Skeletal muscle tissue (tissue), 4 donors: ENCODE results near the gene ASXL3. TPM values are rescaled to one million over a fixed set of nuclear protein-coding genes. Genes with fewer than 3 reads are reported as not detected.

ENCODE experiments used
- H3K27ac ChIP-seq: one replicate; pipeline ENCODE4 v1.7.0; 2013; ENCODE audit warnings: mild to moderate bottlenecking, low read depth, low read length, inconsistent platforms
- H3K27me3 ChIP-seq, 3 donors: one replicate each; pipeline ENCODE4 v1.7.0; 2013; ENCODE audit warnings: low read length in 3 of 3; ENCODE audit not compliant: control insufficient read depth in 3 of 3, insufficient read depth in 3 of 3
- H3K36me3 ChIP-seq, 3 donors: one replicate each; pipeline ENCODE4 v1.7.0; 2013; ENCODE audit warnings: low read length in 3 of 3; ENCODE audit not compliant: control insufficient read depth in 3 of 3, insufficient read depth in 3 of 3
- H3K4me1 ChIP-seq, 3 donors: one replicate each; pipeline ENCODE4 v1.7.0; 2013; ENCODE audit warnings: low read length in 3 of 3, mild to moderate bottlenecking in 3 of 3; ENCODE audit not compliant: control insufficient read depth in 3 of 3, insufficient read depth in 3 of 3
- H3K4me3 ChIP-seq, 3 donors: one replicate each; pipeline ENCODE4 v1.7.0; 2013; ENCODE audit warnings: low read length in 3 of 3
- H3K9ac ChIP-seq, 3 donors: one replicate each; pipeline ENCODE4 v1.7.0; 2013; ENCODE audit warnings: low read length in 3 of 3, mild to moderate bottlenecking in 3 of 3, moderate library complexity in 2 of 3, low read depth in 1 of 3
- H3K9me3 ChIP-seq, 3 donors: one replicate each; pipeline ENCODE4 v1.7.0; 2013; ENCODE audit warnings: low read length in 3 of 3; ENCODE audit not compliant: control insufficient read depth in 3 of 3
- total RNA-seq: library from RNA; depleted of rRNA; stranded (reverse); fragments of >200 nt; gene quantifications from one replicate; pipeline ENCODE4 v1.2.3, GENCODE V29; 2014
- donor health status: Osteomylitis.

The ASXL3 gene
- total RNA-seq: 7.3 TPM

DNA sequence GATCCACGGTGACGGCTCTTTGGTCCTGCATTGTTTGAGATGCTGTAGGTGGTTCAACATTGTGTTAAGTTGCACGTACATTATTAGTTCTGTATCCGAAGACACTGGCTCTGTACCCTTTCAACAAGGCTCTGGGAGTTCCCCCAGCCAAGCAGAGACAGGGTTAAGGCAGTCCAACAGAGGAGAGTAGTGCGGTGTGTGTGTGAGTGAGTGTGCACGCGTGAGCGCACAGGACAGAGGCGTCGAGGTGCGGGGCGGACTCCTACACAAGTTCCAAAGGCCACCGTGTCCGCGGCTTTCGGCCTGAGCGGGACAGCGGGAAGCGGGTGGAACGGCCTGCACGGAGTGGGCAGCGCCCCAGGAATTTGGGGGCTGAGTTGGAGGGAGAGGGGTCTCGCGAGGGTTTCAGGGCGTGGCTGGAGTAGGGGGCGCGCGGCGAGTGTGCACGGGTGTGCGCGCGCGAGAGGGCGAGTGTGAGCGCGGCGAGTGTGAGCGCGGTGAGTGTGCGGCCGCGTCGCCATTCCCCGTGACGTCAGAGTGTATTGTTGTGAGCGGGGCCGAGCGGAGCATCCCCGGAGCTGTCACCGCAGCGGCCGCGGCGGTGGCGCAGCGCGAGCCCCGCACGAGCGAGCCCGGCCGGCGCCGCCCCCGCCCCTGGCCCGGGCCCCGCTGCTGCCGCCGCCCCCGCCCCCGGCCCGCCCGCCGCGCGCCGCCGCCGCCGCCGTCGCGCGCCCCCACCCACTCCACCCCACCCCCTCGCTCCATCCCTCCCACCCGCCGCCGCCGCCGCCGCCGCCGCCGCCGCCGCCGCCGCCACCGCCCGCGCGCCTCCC is at the start of gene ASXL3:
Gene ASXL3, plus strand, starts transcription at position 535 of the 833 bp plus-strand sequence. CDS start 413 bp downstream, outside the sequence.
- peak within 1 kb of the TSS; percentile 70 to 75 (median 75) for H3K4me3 ChIP-seq
- no peaks in the 10 kb centered on the region for H3K36me3 ChIP-seq
- H3K9ac ChIP-seq: peak within 1 kb of the TSS; percentile 35 to 71 (median 37)
- H3K27me3 ChIP-seq: peaks cover 22 to 26% (median 22%) of the 10 kb centered on the region in 3 donors
- H3K27ac ChIP-seq: no peak within 1 kb of the TSS
- no peaks in the 10 kb centered on the region for H3K9me3 ChIP-seq
- peaks cover 7 to 14% (median 12%) of the 10 kb centered on the region in 3 donors for H3K4me1 ChIP-seq

DNA sequence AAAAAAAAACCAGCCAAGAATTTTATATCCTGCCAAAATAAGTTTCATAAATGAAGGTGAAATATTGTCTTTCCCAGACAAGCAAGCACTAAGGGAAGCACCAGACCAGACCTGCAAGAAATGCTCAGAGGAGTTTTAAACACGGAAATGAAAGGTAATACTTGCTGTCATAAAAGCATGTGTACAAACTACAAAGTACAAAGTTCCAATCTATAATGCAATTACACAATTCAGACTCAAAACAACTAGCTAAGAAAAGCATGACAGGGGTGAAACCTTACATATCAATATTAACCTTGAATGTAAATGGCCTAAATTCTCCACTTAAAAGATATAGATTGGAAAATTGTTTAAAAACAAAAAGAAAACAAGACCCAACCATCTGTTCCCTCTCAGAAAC is 45.0 kb upstream of the ASXL3 start:
- Histone ChIP-seq H3K4me1 (no peaks in the 10 kb centered on the region), H3K9me3 (no peaks in the 10 kb centered on the region)

DNA sequence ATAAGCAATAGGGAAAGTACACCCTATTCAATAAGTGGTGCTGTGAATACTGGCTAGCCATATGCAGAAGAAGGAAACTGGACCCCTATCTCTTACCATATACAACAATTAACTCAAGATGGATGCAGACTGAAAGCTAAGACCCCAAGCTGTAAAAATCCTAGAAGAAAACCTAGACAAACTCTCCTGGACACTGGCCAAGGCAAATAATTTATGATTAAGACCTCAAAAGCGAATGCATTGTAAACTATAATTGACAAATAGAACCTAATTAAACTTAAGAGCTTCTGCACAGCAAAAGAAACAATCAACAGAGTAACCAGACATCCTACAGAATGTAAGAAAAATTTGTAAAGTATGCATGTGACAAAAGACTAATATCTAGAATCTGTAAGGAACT is 41.1 kb upstream of the ASXL3 start:
- no peaks in the 10 kb centered on the region for H3K4me1 ChIP-seq
- no peaks in the 10 kb centered on the region for H3K27me3 ChIP-seq
- H3K27ac ChIP-seq: no peak overlapping the region
- H3K36me3 ChIP-seq: no peaks in the 10 kb centered on the region
- H3K4me3 ChIP-seq: no peak overlapping the region
- no peaks in the 10 kb centered on the region for H3K9me3 ChIP-seq
- no peak overlapping the region for H3K9ac ChIP-seq

More for the DNA sequence above, 45.0 kb upstream of the ASXL3 start:
- Histone ChIP-seq H3K4me3 (no peak overlapping the region), H3K9ac (no peak overlapping the region), H3K27me3 (peaks cover 0 to 6% (median 2%) of the 10 kb centered on the region in 3 donors), H3K36me3 (no peaks in the 10 kb centered on the region), H3K27ac (no peak overlapping the region)

DNA sequence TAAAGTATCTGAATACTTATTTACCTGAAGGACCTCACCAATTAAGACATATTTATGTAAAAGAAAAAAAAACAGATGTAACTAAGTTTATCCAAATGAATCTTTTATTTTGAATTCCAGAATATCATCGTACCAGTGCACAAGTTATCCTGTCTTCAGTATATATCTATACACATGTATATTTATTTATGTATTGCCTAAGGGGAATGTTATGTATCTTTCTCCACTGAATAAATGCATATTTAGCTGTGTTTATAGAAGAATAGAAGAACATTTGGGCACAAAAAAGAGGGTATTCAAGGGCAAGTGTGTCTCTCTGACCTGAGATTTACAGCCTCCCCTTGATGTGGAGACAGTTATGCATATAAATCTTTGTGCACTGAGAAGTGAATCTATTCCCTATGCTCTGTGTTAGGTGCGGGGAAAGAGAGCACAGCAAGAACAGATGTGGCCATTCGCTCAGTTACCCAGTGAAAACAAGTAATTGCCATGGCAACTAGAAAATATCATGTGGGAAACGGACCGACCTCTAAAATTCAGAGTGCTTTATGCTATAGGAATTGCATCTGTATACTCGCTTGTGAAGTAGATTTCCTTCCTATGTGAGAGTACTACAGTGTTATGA is 39.5 kb upstream of the ASXL3 start:
- Histone ChIP-seq H3K9ac (no peak overlapping the region), H3K36me3 (no peaks in the 10 kb centered on the region), H3K27me3 (no peaks in the 10 kb centered on the region), H3K4me3 (no peak overlapping the region), H3K9me3 (no peaks in the 10 kb centered on the region), H3K4me1 (no peaks in the 10 kb centered on the region), H3K27ac (no peak overlapping the region)

DNA sequence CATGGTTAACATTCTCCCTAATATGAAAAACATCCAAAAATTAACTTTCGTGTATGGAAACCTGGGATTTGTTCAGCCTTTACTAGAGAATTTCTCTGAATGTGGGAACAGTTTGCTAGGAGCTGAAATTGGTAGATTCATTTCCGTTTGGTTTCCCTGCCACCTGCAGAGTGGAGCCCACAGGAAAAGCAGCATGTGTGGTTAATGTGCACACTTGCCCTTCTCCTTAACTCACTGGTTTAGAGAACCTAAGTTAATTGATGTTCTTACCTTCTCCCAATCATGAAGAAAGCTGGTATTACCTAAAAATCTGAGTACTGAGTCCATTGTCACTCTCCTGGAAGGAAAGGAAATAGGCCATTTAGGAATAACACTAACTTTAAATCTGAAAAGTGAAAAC is 37.6 kb upstream of the ASXL3 start:
- Histone ChIP-seq H3K4me1 (no peaks in the 10 kb centered on the region), H3K4me3 (no peak overlapping the region), H3K9me3 (no peaks in the 10 kb centered on the region), H3K9ac (no peak overlapping the region), H3K27me3 (no peaks in the 10 kb centered on the region), H3K27ac (no peak overlapping the region), H3K36me3 (no peaks in the 10 kb centered on the region)

DNA sequence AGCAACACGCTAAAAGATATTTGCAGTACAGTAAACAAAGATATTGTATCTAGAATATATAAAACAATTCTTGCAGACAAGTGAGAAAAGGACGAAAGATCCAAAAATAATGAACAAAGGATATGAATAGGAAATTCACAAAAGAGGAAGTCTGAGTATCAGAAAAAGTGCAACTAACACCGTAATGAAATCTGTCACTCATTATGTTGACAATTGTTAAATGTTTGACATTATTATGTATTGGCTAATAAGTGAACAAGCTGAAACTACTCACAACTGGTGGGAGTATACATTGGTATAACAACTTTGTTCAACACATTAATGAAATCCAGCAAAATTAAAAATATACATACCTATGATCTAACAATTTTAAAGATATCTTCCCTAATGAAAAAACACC is 36.7 kb upstream of the ASXL3 start:
- Histone ChIP-seq H3K4me1 (no peaks in the 10 kb centered on the region), H3K9ac (no peak overlapping the region), H3K27ac (no peak overlapping the region), H3K27me3 (no peaks in the 10 kb centered on the region), H3K9me3 (no peaks in the 10 kb centered on the region), H3K36me3 (no peaks in the 10 kb centered on the region), H3K4me3 (no peak overlapping the region)

DNA sequence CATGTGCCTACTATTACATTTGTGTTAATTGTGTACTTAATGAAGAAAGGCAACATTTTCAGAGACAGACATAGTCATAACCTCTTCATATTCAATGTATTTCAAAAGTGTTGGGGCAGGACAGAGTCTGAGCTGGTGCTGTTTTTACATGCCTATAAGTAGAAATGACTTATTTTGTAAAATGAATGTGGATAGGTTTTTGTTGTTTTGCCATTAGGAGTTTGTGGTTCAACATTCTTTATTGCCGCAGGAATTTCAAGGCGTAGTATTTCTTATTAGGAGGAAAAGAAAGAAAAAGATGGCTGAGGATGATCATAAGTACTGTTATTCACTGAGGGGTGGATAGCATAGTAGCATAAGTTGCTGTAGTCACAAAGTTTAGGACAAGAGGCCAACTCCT is 21.2 kb upstream of the ASXL3 start:
- H3K27me3 ChIP-seq: no peaks in the 10 kb centered on the region
- H3K9me3 ChIP-seq: no peaks in the 10 kb centered on the region
- H3K9ac ChIP-seq: no peak overlapping the region
- H3K4me3 ChIP-seq: no peak overlapping the region
- no peaks in the 10 kb centered on the region for H3K36me3 ChIP-seq
- H3K27ac ChIP-seq: no peak overlapping the region
- H3K4me1 ChIP-seq: no peaks in the 10 kb centered on the region

DNA sequence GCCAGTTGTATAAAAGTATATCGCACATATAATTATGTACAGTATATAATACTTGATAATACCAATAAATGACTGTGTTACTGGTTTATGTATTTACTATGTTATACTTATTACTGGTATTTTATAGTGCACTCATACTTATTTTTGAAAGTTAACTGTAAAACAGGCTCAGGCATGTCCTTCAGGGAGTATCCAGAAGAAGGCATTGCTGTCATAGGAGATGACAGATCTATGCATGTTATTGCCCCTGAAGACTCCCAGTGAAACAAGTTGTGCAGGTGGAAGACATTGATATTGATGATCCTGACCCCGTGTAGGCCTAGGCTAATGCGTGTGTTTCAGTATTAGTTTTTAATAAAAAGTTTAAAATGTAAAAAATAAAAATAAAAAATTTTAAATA is 20.3 kb upstream of the ASXL3 start:
- Histone ChIP-seq H3K36me3 (no peaks in the 10 kb centered on the region), H3K4me1 (no peaks in the 10 kb centered on the region), H3K9me3 (no peaks in the 10 kb centered on the region), H3K9ac (no peak overlapping the region), H3K27me3 (no peaks in the 10 kb centered on the region), H3K4me3 (no peak overlapping the region), H3K27ac (no peak overlapping the region)

DNA sequence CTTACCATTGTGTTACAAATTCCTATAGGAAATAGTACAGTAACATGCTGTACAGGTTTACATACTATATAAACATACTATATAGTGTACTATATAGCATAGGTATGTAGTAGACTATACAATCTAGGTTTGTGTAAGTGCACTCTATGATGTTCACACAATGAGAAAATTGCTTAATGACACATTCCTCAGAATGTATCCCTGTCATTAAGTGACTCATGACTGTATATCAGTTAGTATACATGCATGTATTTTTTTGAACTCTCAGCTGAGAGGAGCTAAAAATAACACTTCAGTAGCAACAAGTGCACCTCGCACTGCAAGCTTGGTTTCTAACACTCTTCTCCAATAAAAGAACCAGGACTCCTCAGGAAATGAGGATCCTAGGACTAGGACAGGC is 19.5 kb upstream of the ASXL3 start:
- Histone ChIP-seq H3K9ac (no peak overlapping the region), H3K9me3 (no peaks in the 10 kb centered on the region), H3K27me3 (no peaks in the 10 kb centered on the region), H3K4me3 (no peak overlapping the region), H3K4me1 (no peaks in the 10 kb centered on the region), H3K36me3 (no peaks in the 10 kb centered on the region), H3K27ac (no peak overlapping the region)

DNA sequence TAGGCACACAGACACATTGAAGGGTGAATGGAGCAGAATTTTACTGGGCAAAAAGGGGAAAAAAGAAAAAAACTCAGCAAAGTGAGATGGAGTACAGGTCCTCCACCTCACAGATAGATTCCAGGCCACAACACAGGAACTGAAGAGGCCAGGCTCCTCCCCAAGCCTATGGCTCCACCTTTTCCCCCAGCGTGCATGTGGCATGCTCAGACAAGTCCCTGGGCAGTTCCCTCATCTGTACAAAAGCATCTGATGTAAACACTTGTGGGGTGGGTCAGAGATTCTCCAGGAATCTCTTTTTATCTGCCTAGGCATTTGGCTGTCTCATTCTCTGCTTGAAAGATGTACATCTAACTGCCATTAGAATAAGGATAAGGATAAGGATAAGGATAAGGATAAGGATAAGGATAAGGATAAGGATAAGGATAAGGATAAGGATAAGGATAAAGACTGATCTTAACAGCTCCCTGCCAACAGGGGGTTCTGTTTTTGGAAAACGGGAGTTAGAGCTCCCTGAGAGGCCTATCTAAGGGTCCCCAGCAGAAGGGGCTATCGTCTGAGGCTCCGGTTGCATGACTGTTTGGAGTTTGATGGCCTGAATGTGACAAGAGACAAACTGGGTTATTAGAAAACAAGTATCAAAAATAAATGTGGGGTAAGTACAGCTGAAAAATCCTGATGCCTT is 17.2 kb upstream of the ASXL3 start:
- Histone ChIP-seq H3K9me3 (no peaks in the 10 kb centered on the region), H3K27ac (no peak overlapping the region), H3K4me3 (no peak overlapping the region), H3K27me3 (no peaks in the 10 kb centered on the region), H3K9ac (no peak overlapping the region), H3K4me1 (no peaks in the 10 kb centered on the region), H3K36me3 (no peaks in the 10 kb centered on the region)
